ENCODE data around the gene ZNF324B.
"Not testable (repeated sequence)": the region's sequence is repeated elsewhere in the genome, so short reads cannot be mapped to it uniquely, and the experiment has no call there.

Gene ZNF324B

DNA sequence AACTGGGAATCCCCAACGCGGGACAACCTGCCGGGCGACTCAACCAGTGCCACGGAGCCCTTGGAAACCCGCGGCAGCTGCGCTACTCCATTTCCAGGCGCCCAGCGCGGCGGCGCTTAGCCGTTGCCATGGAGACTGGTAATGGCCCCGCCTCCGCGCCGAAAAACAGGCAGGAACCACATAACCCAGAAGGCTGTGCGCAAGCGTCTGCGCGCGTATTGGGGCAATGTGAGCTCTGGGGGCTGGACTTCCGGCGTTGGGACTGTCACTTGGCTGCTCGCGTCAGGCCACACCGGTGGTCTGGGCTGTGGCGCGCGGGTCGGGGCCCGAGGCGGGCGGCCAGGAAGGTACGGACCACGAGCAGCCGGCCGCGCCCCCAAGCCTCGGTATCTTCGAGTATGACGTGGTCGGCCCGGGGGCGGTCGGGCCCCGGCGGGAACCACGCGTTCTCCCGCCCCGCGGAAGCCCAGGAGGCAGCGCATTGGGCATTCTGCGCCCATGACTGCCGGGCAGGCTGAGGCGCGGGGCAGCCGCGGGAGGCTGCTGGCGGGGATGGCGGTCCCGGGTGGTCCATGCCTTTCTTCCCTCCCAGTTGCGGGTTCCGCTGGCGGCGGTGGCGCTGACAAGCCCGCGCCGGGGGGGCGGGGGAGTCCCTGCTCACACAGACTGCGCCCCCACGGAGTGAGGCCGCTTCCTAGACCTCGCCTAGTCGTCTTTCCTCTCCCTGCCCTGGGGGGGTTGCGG is at the start of gene ZNF324B:
ZNF324B (plus strand) TSS at position 265 of the 744 bp plus-strand sequence. CDS start 2,080 bp downstream, outside the sequence.
- peak; percentile 97 for DNase-seq (ENCODE audit: low spot score)

- no peak for DNase-seq (ENCODE audit: low spot score)
These were observed 49.5 kb upstream of the ZNF324B start for GRCh38 chr19:58401840-58402421.

DNA sequence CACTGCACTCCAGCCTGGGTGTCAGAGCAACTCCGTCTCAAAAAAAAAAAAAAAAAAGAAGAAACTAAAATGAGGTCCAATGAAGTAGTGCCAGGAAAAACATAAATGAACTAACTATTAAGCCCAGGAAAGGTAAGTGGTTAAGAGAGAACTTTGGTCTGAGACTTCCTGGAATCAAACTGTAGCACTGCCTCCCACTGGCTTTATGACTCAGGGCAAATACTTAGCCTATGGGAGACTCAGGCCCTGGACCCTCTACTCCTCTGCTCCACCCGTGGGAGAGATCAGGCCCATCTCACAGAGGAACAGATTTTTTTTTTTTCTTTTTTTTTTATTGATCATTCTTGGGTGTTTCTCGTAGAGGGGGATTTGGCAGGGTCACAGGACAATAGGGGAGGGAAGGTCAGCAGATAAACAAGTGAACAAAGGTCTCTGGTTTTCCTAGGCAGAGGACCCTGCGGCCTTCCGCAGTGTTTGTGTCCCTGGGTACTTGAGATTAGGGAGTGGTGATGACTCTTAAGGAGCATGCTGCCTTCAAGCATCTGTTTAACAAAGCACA is 47.4 kb upstream of the ZNF324B start:
- not testable (repeated sequence) for DNase-seq (ENCODE audit: low spot score)

DNA sequence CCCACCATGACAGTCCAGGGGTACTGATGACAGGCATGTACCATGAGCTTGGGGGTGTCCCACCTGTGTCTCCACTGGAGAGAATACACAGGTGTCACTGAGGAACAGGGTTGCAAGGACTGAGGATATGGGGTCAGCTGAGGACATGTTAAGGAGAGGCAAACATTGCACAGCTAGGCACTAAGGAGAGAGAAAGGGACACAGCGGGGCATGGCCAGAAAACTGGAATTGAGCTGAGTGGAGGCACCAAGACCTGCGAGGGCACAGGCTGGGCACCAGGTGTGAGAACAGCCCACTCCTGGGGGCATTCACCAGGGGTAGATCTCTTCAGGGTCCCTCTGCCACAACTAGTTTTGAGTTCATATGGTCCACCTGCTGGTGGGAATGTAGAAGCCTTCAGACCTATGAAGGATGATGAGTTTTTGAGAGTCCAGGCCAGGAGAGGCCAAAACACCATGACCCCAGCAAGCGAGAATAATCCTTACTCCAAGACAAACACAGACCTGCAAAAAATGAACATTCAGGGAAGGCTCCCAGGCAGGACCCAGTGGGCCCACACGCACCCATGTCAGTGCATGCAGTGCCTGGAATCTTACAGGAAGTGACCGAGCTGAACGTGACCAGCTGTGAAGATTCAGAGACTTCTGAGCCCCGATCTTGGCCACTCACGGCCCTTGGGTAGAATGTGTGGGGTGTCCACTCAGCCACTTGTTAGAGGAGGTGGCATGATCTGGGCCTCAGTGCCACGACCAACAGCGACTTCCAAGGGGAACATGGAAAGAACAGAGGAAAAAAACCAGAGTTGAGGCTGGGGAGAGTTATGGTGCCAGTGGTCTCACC is 44.4 kb upstream of the ZNF324B start:
- no peak for DNase-seq (ENCODE audit: low spot score)

DNA sequence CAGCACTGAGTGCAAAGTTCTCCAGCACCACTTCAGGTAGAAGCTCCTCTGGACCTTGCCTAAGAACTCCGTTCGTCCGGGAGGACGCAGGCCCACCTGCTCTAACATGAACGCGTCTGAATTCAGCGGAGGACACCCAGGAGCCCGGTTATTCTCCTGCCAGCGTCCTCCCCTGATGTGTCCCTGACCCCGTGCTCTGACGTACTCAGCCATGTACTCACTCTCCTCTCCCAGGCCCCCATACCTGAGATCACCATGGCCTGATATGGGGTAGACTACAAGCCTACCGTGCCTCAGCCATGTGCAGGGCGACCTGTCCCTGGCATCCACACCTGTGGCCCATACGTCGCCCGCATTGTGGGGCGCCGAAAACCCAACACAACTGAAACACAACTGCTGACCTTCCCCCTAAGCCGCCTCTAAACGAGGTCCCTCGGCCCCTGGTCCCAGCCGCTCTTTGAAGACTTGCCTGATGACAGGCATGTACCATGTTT is 43.7 kb upstream of the ZNF324B start:
- no peak for DNase-seq (ENCODE audit: low spot score)

GRCh38 chr19:58408152-58409009 is 43.0 kb upstream of the ZNF324B start, which contains the start of gene ZNF584:
ZNF584 (plus strand) TSS chr19:58408649; CDS start chr19:58409148, 499 bp downstream.
- peak; percentile 94 for DNase-seq (ENCODE audit: low spot score)

DNA sequence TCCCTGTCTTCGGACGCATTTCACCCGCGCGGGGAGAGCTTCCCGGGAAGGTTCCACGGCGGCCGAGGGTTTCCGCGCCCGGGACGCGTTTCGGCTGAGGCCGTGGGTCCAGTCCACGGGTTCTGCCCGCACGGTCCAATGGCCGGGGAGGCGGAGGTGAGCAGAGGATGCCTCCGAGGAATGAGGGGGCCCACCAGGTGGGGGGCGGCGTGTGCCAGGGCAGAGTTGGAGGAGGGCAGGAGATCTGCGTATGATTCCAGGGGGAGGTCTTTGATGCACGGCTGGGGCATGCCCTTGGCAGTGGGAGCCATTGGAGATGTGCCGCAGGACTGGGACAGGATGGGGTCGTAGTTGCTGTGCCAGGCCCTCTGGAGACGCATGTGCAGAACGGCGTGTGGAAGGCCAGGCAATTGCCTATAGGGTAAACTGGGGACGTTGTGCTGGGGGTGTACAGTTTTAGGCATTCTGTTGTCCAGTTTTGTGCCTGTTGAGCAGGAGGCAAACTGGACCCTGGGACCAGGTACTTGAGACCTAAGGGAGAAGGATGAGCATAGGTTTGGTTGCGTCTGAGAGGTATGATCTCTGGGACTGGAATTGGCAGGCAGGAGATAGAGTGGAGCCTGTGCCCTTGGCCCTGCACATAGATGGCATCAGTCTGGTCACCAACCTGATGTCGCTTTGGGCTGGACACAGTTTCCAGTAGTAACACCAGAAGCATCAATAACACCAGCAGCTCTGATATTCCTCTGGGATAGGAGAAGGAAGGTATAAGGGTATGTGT is 42.2 kb upstream of the ZNF324B start:
- DNase-seq (ENCODE audit: low spot score) = peak; percentile 72

- no peak for DNase-seq (ENCODE audit: low spot score)
These were observed 34.8 kb upstream of the ZNF324B start for GRCh38 chr19:58416604-58417003.

DNA sequence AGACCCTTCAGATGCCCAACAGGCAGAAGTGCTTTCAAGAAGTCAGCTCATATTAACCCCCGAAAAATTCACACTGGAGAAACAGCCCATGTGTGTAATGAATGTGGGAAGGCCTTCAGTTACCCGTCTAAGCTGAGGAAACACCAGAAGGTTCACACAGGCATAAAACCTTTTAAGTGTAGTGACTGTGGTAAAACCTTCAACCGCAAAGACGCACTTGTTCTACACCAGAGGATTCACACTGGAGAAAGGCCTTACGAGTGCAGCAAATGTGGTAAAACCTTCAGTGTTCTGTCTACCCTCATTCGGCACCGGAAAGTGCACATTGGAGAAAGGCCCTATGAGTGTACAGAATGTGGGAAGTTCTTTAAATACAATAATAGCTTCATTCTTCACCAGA is 34.4 kb upstream of the ZNF324B start:
- DNase-seq (ENCODE audit: low spot score) = no peak

DNA sequence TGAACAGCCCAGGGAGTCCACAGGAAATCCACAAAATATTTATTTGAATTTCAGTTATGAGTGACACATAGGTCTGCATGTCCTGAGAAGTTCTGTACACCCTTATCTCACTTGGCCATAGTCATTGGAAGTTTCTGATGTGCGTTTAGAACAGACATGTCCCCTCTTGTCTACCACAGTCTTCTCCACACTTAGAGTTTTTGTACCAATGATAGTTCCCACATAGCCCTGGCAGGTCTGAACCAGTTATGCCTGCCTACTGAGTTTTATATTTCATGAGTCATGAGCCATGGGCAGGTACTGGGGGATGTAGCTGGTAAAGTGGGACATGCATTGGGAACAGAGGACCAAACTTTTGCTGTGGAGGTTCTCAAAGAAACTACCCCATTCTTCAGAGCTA is 22.8 kb upstream of the ZNF324B start:
- DNase-seq (ENCODE audit: low spot score) = no peak

GRCh38 chr19:58429745-58430144 is 21.7 kb upstream of the ZNF324B start:
- DNase-seq (ENCODE audit: low spot score) = no peak

GRCh38 chr19:58434217-58434616 is 17.2 kb upstream of the ZNF324B start:
- no peak for DNase-seq (ENCODE audit: low spot score)

- DNase-seq (ENCODE audit: low spot score) = peak; percentile 88
These were observed 11.6 kb upstream of the ZNF324B start, which contains the start of gene ZNF132 for GRCh38 chr19:58439576-58440554. ZNF132 (minus strand) TSS chr19:58440153; CDS start chr19:58439821, 332 bp downstream.

DNA sequence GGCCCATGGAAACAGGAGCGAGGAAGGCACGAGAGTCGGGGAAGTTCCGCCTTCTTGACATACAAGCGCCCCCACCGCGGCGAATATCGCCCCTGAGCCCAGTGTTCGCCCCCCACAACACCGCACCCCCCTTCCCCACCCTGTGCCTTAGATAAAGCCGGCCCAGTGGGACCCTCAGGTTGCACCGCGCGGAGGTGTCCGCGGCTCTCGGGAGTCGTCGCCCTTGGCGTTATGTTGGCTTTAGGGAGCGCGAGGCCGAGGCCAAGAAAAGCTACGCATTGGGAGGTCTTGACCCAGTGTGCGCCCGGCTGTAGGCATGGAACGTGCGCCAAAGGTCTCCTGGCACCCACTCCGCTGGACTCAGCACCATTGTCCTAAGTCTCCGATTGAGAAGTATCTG is 10.9 kb upstream of the ZNF324B start:
- DNase-seq (ENCODE audit: low spot score) = peak; percentile 43

DNA sequence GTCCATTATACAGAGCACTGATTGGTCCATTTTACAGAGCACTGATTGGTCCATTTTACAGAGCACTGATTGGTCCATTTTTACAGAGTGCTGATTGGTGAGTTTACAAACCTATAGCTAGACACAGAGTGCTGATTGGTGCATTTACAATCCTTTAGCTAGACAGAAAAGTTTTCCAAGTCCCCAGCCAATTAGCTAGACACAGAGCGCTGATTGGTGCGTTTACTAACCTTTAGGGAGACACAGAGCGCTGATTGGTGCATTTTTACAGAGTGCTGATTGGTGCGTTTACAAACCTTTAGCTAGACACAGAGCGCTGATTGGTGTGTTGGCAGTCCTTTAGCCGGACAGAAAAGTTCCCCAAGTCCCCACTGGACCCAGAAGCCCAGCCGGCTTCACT is 8.4 kb upstream of the ZNF324B start:
- not testable (repeated sequence) for DNase-seq (ENCODE audit: low spot score)

DNA sequence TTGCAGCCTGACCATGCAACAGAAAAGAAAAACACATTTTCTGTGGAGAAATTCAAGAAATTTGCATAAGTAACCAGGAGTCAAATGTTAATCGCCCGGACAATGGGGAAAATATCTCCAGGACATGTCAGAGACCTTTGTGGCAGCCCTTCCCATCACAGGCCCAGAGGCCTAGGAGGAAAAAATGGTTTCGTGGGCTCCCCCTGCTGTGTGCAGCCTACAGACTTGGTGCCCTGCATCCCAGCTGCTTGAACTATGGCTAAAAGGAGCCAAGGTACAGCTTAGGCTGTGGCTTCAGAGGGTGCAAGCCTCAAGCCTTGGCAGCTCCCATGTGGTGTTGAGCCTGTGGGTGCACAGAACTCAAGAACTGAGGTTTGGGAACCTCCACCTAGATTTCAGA is 2.6 kb upstream of the ZNF324B start:
- DNase-seq (ENCODE audit: low spot score) = not testable (repeated sequence)

DNA sequence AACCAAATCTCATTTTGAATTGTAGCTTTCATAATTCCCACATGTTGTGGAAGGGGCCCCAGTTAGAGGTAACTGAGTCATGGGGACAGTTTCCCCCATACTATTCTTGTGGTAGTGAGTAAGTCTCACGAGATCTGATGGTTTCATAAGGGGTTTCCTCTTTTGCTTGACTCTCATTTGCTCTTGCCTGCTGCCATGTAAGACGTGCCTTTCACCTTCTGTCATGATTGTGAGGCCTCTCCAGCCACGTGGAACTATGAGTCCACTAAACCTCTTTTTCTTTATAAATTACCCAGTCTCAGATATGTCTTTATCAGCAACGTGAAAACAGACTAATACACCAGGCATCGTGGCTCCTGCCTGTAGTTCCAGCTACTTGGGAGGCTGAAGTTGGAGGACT is 1.4 kb upstream of the ZNF324B start:
- DNase-seq (ENCODE audit: low spot score) = not testable (repeated sequence)

GRCh38 chr19:58450856-58451357 is 515 bp upstream of the ZNF324B start:
- no peak for DNase-seq (ENCODE audit: low spot score)

DNA sequence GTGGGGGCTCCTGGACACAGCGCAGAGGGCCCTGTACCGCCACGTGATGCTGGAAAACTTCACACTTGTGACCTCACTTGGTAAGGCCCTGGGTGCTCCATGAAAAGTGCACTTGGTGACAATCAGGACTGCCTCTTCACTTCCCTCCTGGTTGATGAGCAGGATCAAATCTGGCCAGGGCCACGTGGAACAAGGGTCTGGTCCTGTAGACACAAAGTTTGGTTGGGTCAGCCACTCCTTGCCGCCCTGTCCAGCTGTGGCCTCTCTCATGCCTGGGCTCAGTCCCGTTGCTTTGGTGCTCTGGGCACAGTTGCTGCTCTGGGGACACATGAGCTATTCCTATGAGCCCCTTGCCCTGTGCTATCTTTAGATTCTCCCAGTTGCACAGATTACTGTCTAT is 2.3 kb downstream of the ZNF324B start:
- DNase-seq (ENCODE audit: low spot score) = no peak
